ELR (cell line): ENCODE measurements around the gene DIAPH2.
"Not testable (repeated sequence)": the region's sequence is repeated elsewhere in the genome, so short reads cannot be mapped to it uniquely, and the experiment has no call there.

Experiments used
- DNase-seq: peaks from one replicate; pipeline ENCODE4 v3.0.0-alpha.2; 2015; ENCODE audit warnings: low read depth

The DIAPH2 gene

GRCh38 chrX:96824166-96824565 lies 139.5 kb downstream of the DIAPH2 start:
- no peak for DNase-seq

- DNase-seq, result no peak
Measured at GRCh38 chrX:96833333-96833732, 148.7 kb downstream of the DIAPH2 start.

- no peak for DNase-seq
Measured at GRCh38 chrX:96834137-96834536, 149.5 kb downstream of the DIAPH2 start.

- no peak for DNase-seq
Measured at GRCh38 chrX:96835660-96836289, 151.1 kb downstream of the DIAPH2 start.

GRCh38 chrX:96837808-96838207 lies 153.2 kb downstream of the DIAPH2 start:
- DNase-seq, result peak; percentile 7

GRCh38 chrX:96838537-96838936 lies 153.9 kb downstream of the DIAPH2 start:
- DNase-seq, result no peak

GRCh38 chrX:96841325-96841724 lies 156.7 kb downstream of the DIAPH2 start:
- no peak for DNase-seq

GRCh38 chrX:96841866-96842265 lies 157.2 kb downstream of the DIAPH2 start:
- DNase-seq, result not testable (repeated sequence)

- no peak for DNase-seq
Measured at GRCh38 chrX:96843566-96843965, 158.9 kb downstream of the DIAPH2 start.

- DNase-seq, result no peak
Measured at GRCh38 chrX:96846841-96847240, 162.2 kb downstream of the DIAPH2 start.

GRCh38 chrX:96859422-96859821 lies 174.8 kb downstream of the DIAPH2 start:
- not testable (repeated sequence) for DNase-seq

- DNase-seq, result no peak
Measured at GRCh38 chrX:96861218-96861617, 176.6 kb downstream of the DIAPH2 start.

GRCh38 chrX:96861661-96862060 lies 177.0 kb downstream of the DIAPH2 start:
- DNase-seq, result no peak

- no peak for DNase-seq
Measured at GRCh38 chrX:96883608-96884007, 199.0 kb downstream of the DIAPH2 start, which contains the start of gene RPA4. Gene RPA4 (plus strand): TSS chrX:96883908. CDS start chrX:96884311, 403 bp downstream.

GRCh38 chrX:96884027-96884426 lies 199.4 kb downstream of the DIAPH2 start:
- no peak for DNase-seq

GRCh38 chrX:96889726-96890125 lies 205.1 kb downstream of the DIAPH2 start:
- no peak for DNase-seq

- DNase-seq, result no peak
Measured at GRCh38 chrX:96906741-96907140, 222.1 kb downstream of the DIAPH2 start.

- DNase-seq, result no peak
Measured at GRCh38 chrX:96907516-96908272, 223.1 kb downstream of the DIAPH2 start.

GRCh38 chrX:96909291-96909690 lies 224.6 kb downstream of the DIAPH2 start:
- no peak for DNase-seq

GRCh38 chrX:96918864-96919263 lies 234.2 kb downstream of the DIAPH2 start:
- DNase-seq, result no peak

GRCh38 chrX:96919672-96920071 lies 235.0 kb downstream of the DIAPH2 start:
- DNase-seq, result no peak

- DNase-seq, result no peak
Measured at GRCh38 chrX:96924581-96924980, 239.9 kb downstream of the DIAPH2 start.

GRCh38 chrX:96929036-96929435 lies 244.4 kb downstream of the DIAPH2 start:
- DNase-seq, result no peak

GRCh38 chrX:96957718-96958117 lies 273.1 kb downstream of the DIAPH2 start:
- no peak for DNase-seq
